ENCODE measurements around the gene ZGPAT.

The ZGPAT gene

DNA sequence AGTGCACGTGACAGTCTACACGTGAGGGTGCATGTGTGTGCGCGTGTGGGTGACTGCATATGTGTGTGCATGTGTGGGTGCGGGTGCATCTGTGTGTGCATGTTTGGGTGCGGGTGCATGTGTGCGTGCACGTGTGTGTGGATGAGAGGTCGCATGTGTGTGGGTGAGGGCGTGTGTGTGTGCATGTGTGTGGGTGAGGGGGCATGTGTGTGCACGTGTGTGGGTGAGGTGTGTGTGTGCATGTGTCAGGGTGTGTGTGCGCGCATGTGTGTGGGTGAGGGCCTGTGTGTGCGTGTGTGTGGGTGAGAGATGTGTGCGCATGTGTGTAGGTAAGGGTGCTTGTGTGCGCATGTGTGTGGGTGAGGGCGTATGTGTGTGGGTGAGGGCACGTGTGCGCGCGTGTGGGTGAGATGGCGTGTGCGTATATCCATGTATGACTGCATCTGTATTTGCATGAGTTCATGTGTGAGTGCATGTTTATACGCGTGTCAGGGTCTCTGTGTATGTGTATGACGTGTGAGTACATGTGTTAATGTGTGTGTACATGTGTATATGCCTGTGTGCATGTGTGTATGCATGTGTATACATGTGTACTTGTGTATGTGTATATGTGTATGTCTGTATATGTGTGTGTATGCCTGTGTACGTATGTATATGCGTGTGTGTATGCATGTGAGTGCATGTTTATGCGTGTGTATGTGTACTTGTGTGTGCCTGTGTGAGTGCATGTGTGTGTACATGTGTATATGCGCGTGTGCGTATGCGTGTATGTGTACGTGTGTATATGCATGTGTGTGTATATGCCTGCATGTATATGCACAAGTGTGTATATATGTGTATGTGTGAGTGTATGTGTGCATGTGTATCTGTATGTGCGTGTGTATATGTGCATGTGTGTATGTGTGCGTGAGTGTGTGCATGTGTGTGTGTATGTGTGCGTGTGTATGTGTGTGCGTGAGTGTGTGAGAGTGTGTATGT lies 24.6 kb downstream of the ZGPAT start:
- in situ Hi-C loops (cut with MboI; ENCODE audit: low sequenced_read_pairs): no loop called here

DNA sequence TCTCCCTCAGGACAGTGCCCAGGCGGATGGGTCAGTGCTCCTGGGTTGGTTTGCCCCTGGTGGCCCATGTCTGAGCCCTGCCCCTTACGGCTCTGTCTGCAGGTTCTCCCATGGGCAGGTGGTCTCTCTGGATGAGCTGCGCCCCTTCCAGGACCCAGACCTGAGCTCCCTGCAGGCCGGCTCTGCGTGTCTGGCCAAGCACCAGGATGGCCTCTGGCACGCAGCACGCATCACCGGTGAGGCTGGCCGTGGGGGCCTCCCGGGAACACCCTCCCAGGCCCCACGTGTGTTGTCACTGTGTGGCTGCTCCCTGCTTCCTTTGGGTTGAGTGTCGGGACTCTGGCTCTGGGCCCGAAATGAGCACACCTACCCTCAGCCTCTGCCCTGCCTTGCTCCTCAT lies 25.3 kb downstream of the ZGPAT start:
- in situ Hi-C loops (cut with MboI; ENCODE audit: low sequenced_read_pairs): no loop called here

- in situ Hi-C loops (cut with MboI; ENCODE audit: low sequenced_read_pairs): no loop called here
Measured at GRCh38 chr20:63733579-63734081, 25.8 kb downstream of the ZGPAT start.

DNA sequence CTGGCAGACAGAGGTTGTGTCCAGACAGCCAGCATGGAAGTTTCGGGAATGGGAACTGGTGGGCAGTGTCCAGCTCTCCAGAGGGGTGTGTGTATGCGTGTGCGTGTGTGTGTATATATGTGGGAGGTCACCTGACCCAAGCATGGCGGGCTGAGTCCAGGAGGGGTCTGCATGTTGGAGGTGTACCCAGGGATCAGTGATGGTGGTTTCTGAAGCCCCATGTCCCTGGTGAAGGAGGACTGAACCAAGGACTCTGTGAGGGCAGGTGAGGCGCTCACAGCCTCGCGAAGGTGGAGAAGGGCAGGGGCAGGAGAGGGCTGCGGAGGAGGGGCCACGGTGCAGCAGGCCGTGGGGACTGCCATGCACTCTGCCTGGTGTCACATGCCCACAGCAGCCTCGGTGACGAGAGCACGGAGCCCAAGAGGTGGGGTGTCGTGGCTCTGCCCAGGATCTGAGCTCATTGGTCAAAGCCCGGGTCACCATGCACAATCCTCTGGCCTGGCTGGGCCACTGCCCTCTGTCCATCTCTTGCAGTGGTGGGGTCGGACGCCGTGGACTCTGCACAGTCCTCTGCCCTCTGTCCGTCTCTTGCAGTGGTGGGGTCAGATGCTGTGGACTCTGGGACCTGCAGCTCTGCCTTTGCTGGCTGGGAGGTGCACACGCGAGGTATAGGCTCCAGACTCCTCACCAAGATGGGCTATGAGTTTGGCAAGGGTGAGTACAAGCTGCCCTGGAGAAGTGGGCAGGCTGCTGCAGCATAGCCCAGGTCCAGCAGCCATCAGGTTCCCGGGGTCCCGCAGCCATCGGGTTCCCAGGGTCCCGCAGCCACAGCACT lies 26.5 kb downstream of the ZGPAT start:
- in situ Hi-C loops (cut with MboI; ENCODE audit: low sequenced_read_pairs): no loop called here

DNA sequence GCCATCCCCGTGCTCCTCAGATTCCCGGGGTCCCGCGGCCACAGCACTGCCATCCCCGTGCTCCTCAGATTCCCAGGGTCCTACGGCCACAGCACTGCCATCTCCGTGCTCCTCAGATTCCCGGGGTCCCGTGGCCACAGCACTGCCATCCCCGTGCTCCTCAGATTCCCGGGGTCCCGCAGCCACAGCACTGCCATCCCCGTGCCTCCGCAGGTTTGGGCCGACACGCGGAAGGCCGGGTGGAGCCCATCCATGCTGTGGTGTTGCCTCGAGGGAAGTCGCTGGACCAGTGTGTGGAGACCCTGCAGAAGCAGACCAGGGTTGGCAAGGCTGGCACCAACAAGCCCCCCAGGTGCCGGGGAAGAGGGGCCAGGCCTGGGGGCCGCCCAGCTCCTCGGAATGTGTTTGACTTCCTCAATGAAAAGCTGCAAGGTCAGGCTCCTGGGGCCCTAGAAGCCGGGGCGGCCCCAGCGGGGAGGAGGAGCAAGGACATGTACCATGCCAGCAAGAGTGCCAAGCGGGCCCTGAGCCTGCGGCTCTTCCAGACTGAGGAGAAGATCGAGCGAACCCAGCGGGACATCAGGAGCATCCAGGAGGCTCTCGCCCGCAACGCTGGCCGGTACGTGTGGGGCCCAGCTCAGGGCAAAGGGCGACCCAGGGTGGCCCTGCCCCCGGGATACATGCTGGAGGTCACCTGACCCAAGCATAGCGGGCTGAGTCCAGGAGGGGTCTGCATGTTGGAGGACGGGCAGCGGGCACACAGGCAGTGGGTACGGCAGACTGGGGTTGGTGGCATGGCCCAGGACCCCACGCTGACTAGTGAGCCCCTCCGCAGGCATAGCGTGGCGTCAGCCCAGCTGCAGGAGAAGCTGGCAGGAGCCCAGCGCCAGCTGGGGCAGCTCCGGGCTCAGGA lies 27.4 kb downstream of the ZGPAT start:
- in situ Hi-C loops (cut with MboI; ENCODE audit: low sequenced_read_pairs): no loop called here

GRCh38 chr20:63735859-63736718 lies 28.2 kb downstream of the ZGPAT start, which contains the start of gene LIME1:
TSS of gene LIME1 (plus strand) at chr20:63736664. CDS start at chr20:63737550, 886 bp downstream.
- in situ Hi-C loops (cut with MboI; ENCODE audit: low sequenced_read_pairs): no loop called here

DNA sequence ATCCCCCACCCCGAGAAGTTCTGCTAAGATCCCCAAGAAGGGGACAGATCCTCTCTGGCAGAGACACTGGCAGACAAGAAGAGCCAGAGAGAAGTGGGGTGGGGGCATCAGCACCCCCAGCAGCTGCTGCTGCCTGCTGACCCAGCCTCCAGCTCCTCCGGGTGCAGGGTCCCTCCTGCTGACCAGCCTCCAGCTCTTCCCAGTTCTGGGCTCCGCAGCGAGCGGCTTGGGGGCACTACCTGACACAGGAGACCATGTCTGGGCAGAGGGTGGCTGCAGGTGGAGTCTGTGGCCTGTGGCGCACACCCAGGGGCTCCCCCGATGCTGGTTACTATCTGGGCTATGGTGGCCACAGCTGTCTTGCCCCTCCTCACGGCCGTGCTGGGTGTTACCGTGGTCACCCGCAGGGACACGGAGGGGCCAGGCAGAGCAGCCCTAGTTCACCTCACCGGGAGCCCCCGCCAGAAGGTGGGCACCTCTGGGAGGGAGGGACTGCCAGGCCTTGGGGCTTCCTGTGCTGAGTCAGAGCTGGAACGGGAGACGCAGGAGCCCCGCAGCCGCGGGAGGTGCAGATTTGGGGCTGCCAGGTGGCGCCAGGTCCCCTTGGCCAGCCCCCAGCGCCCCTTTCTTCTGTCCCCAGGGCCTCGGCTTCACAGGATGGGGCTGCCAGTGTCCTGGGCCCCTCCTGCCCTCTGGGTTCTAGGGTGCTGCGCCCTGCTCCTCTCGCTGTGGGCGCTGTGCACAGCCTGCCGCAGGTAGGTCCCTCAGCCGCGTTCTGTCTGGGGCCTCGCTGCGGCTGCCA lies 29.3 kb downstream of the ZGPAT start:
- in situ Hi-C loops (cut with MboI; ENCODE audit: low sequenced_read_pairs): no loop called here

DNA sequence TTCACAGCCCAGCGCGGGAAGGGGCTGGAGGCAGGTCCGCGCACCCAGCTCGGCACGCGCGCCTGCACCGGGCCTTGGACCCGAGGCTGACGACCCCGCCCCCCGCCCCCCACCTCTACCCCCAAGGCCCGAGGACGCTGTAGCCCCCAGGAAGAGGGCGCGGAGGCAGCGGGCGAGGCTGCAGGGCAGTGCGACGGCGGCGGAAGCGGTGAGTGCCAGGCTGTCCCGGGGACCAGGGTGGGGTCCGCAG lies 29.8 kb downstream of the ZGPAT start:
- in situ Hi-C loops (cut with MboI; ENCODE audit: low sequenced_read_pairs): no loop called here

- in situ Hi-C loops (cut with MboI; ENCODE audit: low sequenced_read_pairs): no loop called here
Measured at GRCh38 chr20:63737945-63738686, 30.3 kb downstream of the ZGPAT start.

DNA sequence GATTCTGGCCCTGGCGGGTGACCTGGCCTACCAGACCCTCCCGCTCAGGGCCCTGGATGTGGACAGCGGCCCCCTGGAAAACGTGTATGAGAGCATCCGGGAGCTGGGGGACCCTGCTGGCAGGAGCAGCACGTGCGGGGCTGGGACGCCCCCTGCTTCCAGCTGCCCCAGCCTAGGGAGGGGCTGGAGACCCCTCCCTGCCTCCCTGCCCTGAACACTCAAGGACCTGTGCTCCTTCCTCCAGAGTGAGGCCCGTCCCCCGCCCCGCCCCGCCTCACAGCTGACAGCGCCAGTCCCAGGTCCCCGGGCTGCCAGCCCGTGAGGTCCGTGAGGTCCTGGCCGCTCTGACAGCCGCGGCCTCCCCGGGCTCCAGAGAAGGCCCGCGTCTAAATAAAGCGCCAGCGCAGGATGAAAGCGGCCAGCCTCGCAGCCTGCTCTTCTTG lies 30.9 kb downstream of the ZGPAT start:
- in situ Hi-C loops (cut with MboI; ENCODE audit: low sequenced_read_pairs): no loop called here

GRCh38 chr20:63739130-63740069 lies 31.6 kb downstream of the ZGPAT start, which contains the start of gene SLC2A4RG:
TSS of gene SLC2A4RG (plus strand) at chr20:63739776. CDS start at chr20:63739913, 137 bp downstream.
- in situ Hi-C loops (cut with MboI; ENCODE audit: low sequenced_read_pairs): no loop called here

GRCh38 chr20:63740070-63740626 lies 32.3 kb downstream of the ZGPAT start:
- in situ Hi-C loops (cut with MboI; ENCODE audit: low sequenced_read_pairs): no loop called here

DNA sequence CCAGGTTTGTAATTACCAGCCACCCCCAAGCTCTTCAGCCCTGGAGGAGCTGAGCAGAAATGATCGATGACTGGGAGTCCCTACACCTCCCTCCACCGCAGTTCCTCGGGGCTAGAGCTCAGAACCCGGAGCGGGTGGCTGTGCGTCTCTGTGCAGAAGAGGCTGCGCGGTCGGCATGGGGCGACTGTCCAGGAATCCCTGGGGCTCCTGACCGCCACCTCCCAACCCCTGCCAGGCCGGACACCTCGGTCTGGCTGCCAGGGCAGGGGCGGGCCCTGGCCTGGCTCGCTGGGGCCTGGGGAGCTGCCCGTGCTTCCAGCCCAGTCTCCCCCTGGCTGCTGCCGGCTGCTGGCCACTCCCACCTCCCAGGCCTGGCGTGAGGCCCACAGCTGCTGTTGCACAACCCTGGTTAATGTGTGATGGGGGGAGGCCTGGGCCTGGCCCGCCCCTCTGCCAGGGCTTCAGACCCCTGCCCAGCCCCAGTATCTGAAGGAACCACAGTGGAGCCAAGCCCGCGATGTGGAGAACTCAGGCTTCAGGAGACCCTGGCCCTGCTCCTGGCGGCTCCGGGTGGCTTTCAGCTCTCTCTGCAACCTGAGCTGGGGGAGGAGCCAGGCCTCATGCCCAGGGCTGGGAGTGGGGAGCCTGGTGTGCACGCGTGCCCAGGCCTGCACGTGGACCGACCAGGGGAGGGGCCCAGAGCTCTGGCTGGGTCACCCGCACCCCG lies 33.0 kb downstream of the ZGPAT start:
- in situ Hi-C loops (cut with MboI; ENCODE audit: low sequenced_read_pairs): no loop called here

- in situ Hi-C loops (cut with MboI; ENCODE audit: low sequenced_read_pairs): no loop called here
Measured at GRCh38 chr20:63741354-63741675, 33.5 kb downstream of the ZGPAT start.

- in situ Hi-C loops (cut with MboI; ENCODE audit: low sequenced_read_pairs): no loop called here
Measured at GRCh38 chr20:63741676-63742380, 34.0 kb downstream of the ZGPAT start.
